HepG2 (cell line): ENCODE measurements around the gene NACC2. TPM values are rescaled to one million over a fixed set of nuclear protein-coding genes. Genes with fewer than 3 reads are reported as not detected.

Source experiments
- AKAP8 ChIP-seq: sonication (generic); formaldehyde crosslinking; IDR thresholded peaks from 2 replicates; pipeline ENCODE4 v1.5.1; 2020; ENCODE audit warnings: mild to moderate bottlenecking, missing genetic modification reagents
- CENPX ChIP-seq: sonication (generic); formaldehyde crosslinking; IDR thresholded peaks from 2 replicates; pipeline ENCODE4 v1.9.0; 2021; ENCODE audit warnings: mild to moderate bottlenecking, missing genetic modification reagents, moderate library complexity
- CERS6 ChIP-seq: sonication (generic); formaldehyde crosslinking; IDR thresholded peaks from 2 replicates; pipeline ENCODE4 v1.5.0; 2020; ENCODE audit warnings: missing genetic modification reagents
- CSRNP2 ChIP-seq: sonication (generic); formaldehyde crosslinking; conservative IDR thresholded peaks from 2 replicates; pipeline ENCODE4 v1.8.0; 2022; ENCODE audit warnings: low read depth, missing genetic modification reagents
- DNMT1 ChIP-seq: sonication (generic); formaldehyde crosslinking; IDR thresholded peaks from 2 replicates; pipeline ENCODE4 v1.5.1; 2020; ENCODE audit warnings: mild to moderate bottlenecking, missing genetic modification reagents
- FOXC1 ChIP-seq: sonication (generic); formaldehyde crosslinking; IDR thresholded peaks from 2 replicates; pipeline ENCODE4 v1.8.0; 2022; ENCODE audit warnings: mild to moderate bottlenecking, missing genetic modification reagents, borderline replicate concordance
- JARID2 ChIP-seq: sonication (generic); formaldehyde crosslinking; IDR thresholded peaks from 2 replicates; pipeline ENCODE4 v1.8.1; 2023; ENCODE audit warnings: missing genetic modification reagents, inconsistent platforms; ENCODE audit not compliant: insufficient replicate concordance
- LCORL ChIP-seq, 2 experiments: fragments of 450-650 bp in 1 of 2; sonication (generic) in 1 of 2; formaldehyde crosslinking in 1 of 2; IDR thresholded peaks; 2 replicates each; pipeline versions ENCODE4 v1.5.0 to v1.6.1; 2017 to 2020; ENCODE audit warnings: antibody characterized with exemption in 1 of 2, missing genetic modification reagents in 1 of 2
- NCOA2 ChIP-seq: sonication (generic); formaldehyde crosslinking; IDR thresholded peaks from 2 replicates; pipeline ENCODE4 v1.8.0; 2022; ENCODE audit warnings: inconsistent platforms
- NCOR1 ChIP-seq: fragments of 200-600 bp; sonication (generic); IDR thresholded peaks from 2 replicates; pipeline ENCODE4 v1.7.0; 2017; ENCODE audit warnings: antibody characterized with exemption, low read length, borderline replicate concordance
- NR2F6 ChIP-seq, 2 experiments: IDR thresholded peaks; 2 replicates each; pipeline ENCODE4 v1.6.1; 2016; ENCODE audit warnings: antibody characterized with exemption in 1 of 2, mild to moderate bottlenecking in 1 of 2
- UBTF ChIP-seq: sonication (generic); formaldehyde crosslinking; IDR thresholded peaks from 2 replicates; pipeline ENCODE4 v1.4.0; 2020; ENCODE audit warnings: mild to moderate bottlenecking, missing genetic modification reagents
- ZBTB8A ChIP-seq: sonication (generic); formaldehyde crosslinking; IDR thresholded peaks from 2 replicates; pipeline ENCODE4 v1.4.0; 2020; ENCODE audit warnings: mild to moderate bottlenecking, low read depth, missing genetic modification reagents, borderline replicate concordance
- ZC3H4 ChIP-seq: sonication (generic); formaldehyde crosslinking; IDR thresholded peaks from 2 replicates; pipeline ENCODE4 v1.4.0; 2020; ENCODE audit warnings: missing genetic modification reagents, borderline replicate concordance
- ZNF18 ChIP-seq: sonication (generic); formaldehyde crosslinking; IDR thresholded peaks from 2 replicates; pipeline ENCODE4 v1.8.0; 2022; ENCODE audit warnings: mild to moderate bottlenecking, missing genetic modification reagents; ENCODE audit not compliant: insufficient replicate concordance
- ZNF260 ChIP-seq: sonication (generic); formaldehyde crosslinking; IDR thresholded peaks from 2 replicates; pipeline ENCODE4 v1.4.0; 2020; ENCODE audit warnings: missing genetic modification reagents, low read depth, mild to moderate bottlenecking, borderline replicate concordance
- ZNF335 ChIP-seq: sonication (generic); formaldehyde crosslinking; IDR thresholded peaks from 2 replicates; pipeline ENCODE4 v1.4.0; 2020; ENCODE audit warnings: missing genetic modification reagents
- ZNF841 ChIP-seq: sonication (generic); formaldehyde crosslinking; IDR thresholded peaks from 2 replicates; pipeline ENCODE4 v1.8.1; 2023; ENCODE audit warnings: missing genetic modification reagents, borderline replicate concordance
- ZUFSP ChIP-seq: sonication (generic); formaldehyde crosslinking; IDR thresholded peaks from 2 replicates; pipeline ENCODE4 v1.9.0; 2021; ENCODE audit warnings: missing genetic modification reagents, mild to moderate bottlenecking, borderline replicate concordance
- polyA plus RNA-seq, 8 experiments: library from polyadenylated mRNA; depleted of rRNA in 3 of 8; stranded (reverse) in 7 of 8; unstranded in 1 of 8; fragments of >200 nt; fragmentation: Illumina TruSeq in 4 of 8; extraction: Trizol in 4 of 8; gene quantifications; 2 replicates each; pipeline versions ENCODE4 v1.2.1 to v1.2.3, GENCODE V29; 2011 to 2016; ENCODE audit warnings: low read depth in 4 of 8, missing spikeins in 1 of 8, mixed read lengths in 1 of 8; ENCODE audit not compliant: insufficient read depth in 1 of 8
- total RNA-seq, 5 experiments: library from RNA; depleted of rRNA; stranded (reverse); fragments of >200 nt; fragmentation: Illumina TruSeq; extraction: Trizol; gene quantifications; 2 replicates each; pipeline ENCODE4 v1.2.3, GENCODE V29; 2016; ENCODE audit warnings: low read depth in 1 of 5

NACC2 gene
- total and polyA plus RNA-seq, 2 of the 13 experiments (the other 11 are each of a cell fraction or from before 2014, with no cell fraction given) = 5.9 to 12.3 TPM

- TF ChIP-seq ZBTB8A (CRISPR knock-in tag) = no peak
- TF ChIP-seq JARID2 = no peak
- no peak for TF ChIP-seq ZC3H4 (CRISPR knock-in tag)
- TF ChIP-seq FOXC1 = peak; percentile 83; the same call in 1 of the 2 replicates
- TF ChIP-seq ZUFSP (CRISPR knock-in tag) = no peak
- TF ChIP-seq ZNF260 (CRISPR knock-in tag) = no peak
- no peak for TF ChIP-seq ZNF335 (CRISPR knock-in tag)
- TF ChIP-seq UBTF (CRISPR knock-in tag) = no peak; the same call in none of the 2 replicates
- no peak for TF ChIP-seq NCOA2 (CRISPR knock-in tag)
- TF ChIP-seq NCOR1 = no peak
- TF ChIP-seq CERS6 = no peak
- no peak for TF ChIP-seq CENPX (CRISPR knock-in tag)
- TF ChIP-seq AKAP8 (CRISPR knock-in tag) = peak; percentile 93
- no peak for TF ChIP-seq ZNF841 (CRISPR knock-in tag)
- TF ChIP-seq ZNF18 (CRISPR knock-in tag) = no peak
- peak; percentile 91 for TF ChIP-seq DNMT1 (CRISPR knock-in tag)
- TF ChIP-seq NR2F6 (IDR thresholded peaks at IDR 0.05) = no peak
- TF ChIP-seq NR2F6 (CRISPR knock-in tag; IDR thresholded peaks at IDR 0.05) = no peak; the same call in 1 of the 2 replicates
- TF ChIP-seq CSRNP2 (CRISPR knock-in tag) = no peak
- TF ChIP-seq LCORL (IDR thresholded peaks at IDR 0.05) = no peak
- peak; percentile 75; the same call in 1 of the 2 replicates for TF ChIP-seq LCORL (CRISPR knock-in tag; IDR thresholded peaks at IDR 0.05)
Observed at GRCh38 chr9:136118320-136119060, 23.4 kb upstream of the NACC2 start, which contains the start of gene TMEM250 (continued).
